GM23338 (cell line): Measurements from ENCODE around the gene SHB. TPM values are rescaled to one million over a fixed set of nuclear protein-coding genes. Genes with fewer than 3 reads are reported as not detected.

Experiments
- ETS1 ChIP-seq: IDR thresholded peaks from 2 replicates; pipeline ENCODE4 v1.6.1; 2016; ENCODE audit warnings: antibody characterized with exemption
- EZH2 ChIP-seq: fragments of 200-600 bp; sonication (generic); IDR thresholded peaks from one replicate; pipeline ENCODE4 v1.8.0; 2017; ENCODE audit warnings: antibody characterized with exemption, mild to moderate bottlenecking, low read depth; ENCODE audit not compliant: unreplicated experiment
- REST ChIP-seq: IDR thresholded peaks from one replicate; pipeline ENCODE4 v1.6.1; 2018; ENCODE audit warnings: antibody characterized with exemption; ENCODE audit not compliant: unreplicated experiment
- ZNF114 ChIP-seq: fragments of 250-450 bp; sonication (Bioruptor Pico); IDR thresholded peaks from 2 replicates; pipeline ENCODE4 v1.5.0; 2020; ENCODE audit warnings: mild to moderate bottlenecking, moderate library complexity
- ZNF462 ChIP-seq: fragments of 250-450 bp; sonication (Bioruptor Pico); IDR thresholded peaks from 2 replicates; pipeline ENCODE4 v1.5.0; 2020; ENCODE audit warnings: mild to moderate bottlenecking, moderate library complexity
- polyA plus RNA-seq: library from polyadenylated mRNA; unstranded; fragments of >200 nt; fragmentation: Nextera tagmentation; extraction: Ambion mirVana; gene quantifications from 2 replicates; pipeline ENCODE4 v1.2.1, GENCODE V29; 2016
- total RNA-seq: library from RNA; depleted of rRNA; stranded (reverse); fragments of >200 nt; shearing (Covaris generic); gene quantifications from 2 replicates; pipeline ENCODE4 v1.2.3, GENCODE V29; 2014

The SHB gene
- total and polyA plus RNA-seq, 2 experiments from 2014 or later = 1.5 to 14.0 TPM

GRCh38 chr9:37983381-37984067 lies 85.5 kb downstream of the SHB start (continued):
- no peak for TF ChIP-seq ZNF462 (CRISPR knock-in tag)
- no peak for TF ChIP-seq REST
- no peak for TF ChIP-seq EZH2
- no peak for TF ChIP-seq ETS1
- TF ChIP-seq ZNF114 = no peak
